Parietal lobe (tissue), 1 donor: ENCODE measurements around the gene TFAP2B. TPM values are rescaled to one million over a fixed set of nuclear protein-coding genes. Genes with fewer than 3 reads are reported as not detected.

Experiments used
- total RNA-seq: library from RNA; depleted of rRNA; stranded (reverse); fragments of >200 nt; gene quantifications from one replicate; pipeline ENCODE4 v1.2.3, GENCODE V29; 2014

TFAP2B gene
- total RNA-seq: not detected

GRCh38 chr6:50818673-50819072 is at the start of gene TFAP2B:
TSS of gene TFAP2B (plus strand) at chr6:50818871. CDS start at chr6:50818892, 21 bp downstream.

Other genes starting within 250 kb of the TFAP2B start
- gene TFAP2D, start 105.3 kb upstream of the TFAP2B start, total RNA-seq: not detected